GM18526 (cell line): Measurements from ENCODE around the gene RBP4.

Source experiments
- POLR2A ChIP-seq: IDR thresholded peaks from 3 replicates; pipeline ENCODE4 v1.6.1; 2011; ENCODE audit not compliant: insufficient read length; ENCODE audit errors: extremely low read depth

RBP4 gene

GRCh38 chr10:93553482-93554315 is 47.3 kb downstream of the RBP4 start:
- no peak for TF ChIP-seq POLR2A

- no peak for TF ChIP-seq POLR2A
Measured at GRCh38 chr10:93552780-93553179, 48.3 kb downstream of the RBP4 start.

GRCh38 chr10:93550606-93551005 is 50.4 kb downstream of the RBP4 start:
- TF ChIP-seq POLR2A: no peak

DNA sequence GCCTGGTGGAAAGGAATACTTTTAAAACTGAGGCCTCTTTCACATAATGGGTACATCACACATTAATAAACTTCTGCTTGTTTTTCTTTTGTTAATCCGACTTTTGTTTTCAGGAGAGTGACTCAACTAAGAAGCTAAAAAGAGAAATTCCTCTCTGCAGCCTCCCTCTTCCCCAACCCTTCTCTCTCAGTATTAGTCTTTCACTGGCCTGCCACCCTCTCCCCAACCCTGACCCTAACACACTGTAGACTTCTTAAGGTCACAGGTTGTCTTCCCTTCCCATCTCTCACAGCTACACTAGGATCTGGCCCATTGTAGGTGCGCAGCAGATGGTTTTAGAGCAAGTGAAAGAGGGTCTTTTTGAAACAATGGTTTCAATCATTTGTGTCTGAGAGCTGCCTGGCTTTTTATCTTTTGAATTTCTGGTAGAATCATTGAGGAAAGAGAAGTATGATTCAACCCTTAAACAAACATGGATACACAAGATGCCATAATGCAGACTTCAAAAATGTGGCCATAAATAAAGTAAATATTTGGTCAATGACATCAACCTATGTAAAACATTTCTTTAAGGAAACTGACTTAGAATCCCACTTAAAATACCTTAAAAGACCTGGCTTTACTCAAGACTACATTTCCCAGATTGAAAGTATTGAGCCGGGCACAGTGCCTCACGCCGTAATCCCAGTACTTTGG is 52.5 kb downstream of the RBP4 start:
- no peak for TF ChIP-seq POLR2A

- TF ChIP-seq POLR2A: no peak
Measured at GRCh38 chr10:93547522-93547921, 53.5 kb downstream of the RBP4 start.

DNA sequence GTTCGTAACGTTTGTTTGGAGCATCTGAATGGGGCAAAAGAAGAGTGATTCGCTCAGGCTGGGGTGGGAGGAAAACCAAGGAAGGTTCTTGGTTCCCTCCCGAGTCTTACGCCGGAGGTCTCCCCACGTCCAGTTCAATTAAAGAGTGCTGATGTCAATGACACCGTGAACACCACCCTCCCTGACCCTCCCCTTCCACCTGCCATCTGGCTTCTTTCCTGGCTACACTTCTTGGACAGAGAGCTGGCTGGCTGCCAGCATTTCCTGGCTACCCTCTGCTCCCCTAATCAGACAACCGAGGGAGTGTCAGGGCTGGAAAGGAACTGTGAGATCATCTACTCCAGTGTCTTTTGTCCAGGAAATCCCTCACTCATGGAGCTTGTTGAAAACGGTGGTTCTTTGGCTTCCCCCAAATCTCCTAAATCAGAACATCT is 58.7 kb downstream of the RBP4 start:
- TF ChIP-seq POLR2A: no peak
